ENCODE measurements around the gene BCDIN3D. TPM values are rescaled to one million over a fixed set of nuclear protein-coding genes. Genes with fewer than 3 reads are reported as not detected.

The BCDIN3D gene
- total RNA-seq, 4 donors from 2014 or later = 2.3 to 5.2 (median 3.1) TPM

DNA sequence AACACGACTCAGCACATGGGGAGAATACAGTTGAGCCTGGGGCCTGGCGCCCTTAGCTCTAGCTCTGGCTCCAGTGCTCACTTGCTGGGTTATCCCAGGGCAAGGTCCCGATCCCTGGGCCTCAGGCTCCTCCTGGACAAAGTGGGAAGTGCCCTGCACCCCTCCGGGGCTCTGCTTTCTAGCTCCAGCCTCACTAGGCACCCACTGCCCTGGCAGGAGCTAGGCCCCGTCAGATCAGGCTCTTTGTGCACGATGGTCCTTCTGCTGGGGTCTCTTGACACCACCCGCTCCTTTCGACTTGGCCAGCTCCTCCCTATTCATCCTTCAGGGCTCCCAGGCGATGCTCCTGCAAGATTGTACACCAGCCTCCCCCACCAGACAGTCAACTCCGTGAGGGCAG lies 38.1 kb downstream of the BCDIN3D start:
- H3K36me3 ChIP-seq = peaks cover 0 to 19% (median 0%) of the 10 kb centered on the region in 3 donors
- no peak overlapping the region for H3K27ac ChIP-seq
- no peak overlapping the region for H3K4me3 ChIP-seq
- TF ChIP-seq, protein P1, sequence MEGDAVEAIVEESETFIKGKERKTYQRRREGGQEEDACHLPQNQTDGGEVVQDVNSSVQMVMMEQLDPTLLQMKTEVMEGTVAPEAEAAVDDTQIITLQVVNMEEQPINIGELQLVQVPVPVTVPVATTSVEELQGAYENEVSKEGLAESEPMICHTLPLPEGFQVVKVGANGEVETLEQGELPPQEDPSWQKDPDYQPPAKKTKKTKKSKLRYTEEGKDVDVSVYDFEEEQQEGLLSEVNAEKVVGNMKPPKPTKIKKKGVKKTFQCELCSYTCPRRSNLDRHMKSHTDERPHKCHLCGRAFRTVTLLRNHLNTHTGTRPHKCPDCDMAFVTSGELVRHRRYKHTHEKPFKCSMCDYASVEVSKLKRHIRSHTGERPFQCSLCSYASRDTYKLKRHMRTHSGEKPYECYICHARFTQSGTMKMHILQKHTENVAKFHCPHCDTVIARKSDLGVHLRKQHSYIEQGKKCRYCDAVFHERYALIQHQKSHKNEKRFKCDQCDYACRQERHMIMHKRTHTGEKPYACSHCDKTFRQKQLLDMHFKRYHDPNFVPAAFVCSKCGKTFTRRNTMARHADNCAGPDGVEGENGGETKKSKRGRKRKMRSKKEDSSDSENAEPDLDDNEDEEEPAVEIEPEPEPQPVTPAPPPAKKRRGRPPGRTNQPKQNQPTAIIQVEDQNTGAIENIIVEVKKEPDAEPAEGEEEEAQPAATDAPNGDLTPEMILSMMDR (IDR thresholded peaks at IDR 0.05) = no peak
- TF ChIP-seq POLR2A (IDR thresholded peaks at IDR 0.05) = no peak
- peaks cover 0 to 10% (median 0%) of the 10 kb centered on the region in 4 donors for H3K4me1 ChIP-seq
- H3K9me3 ChIP-seq = no peaks in the 10 kb centered on the region
- no peak for DNase-seq
- no peaks in the 10 kb centered on the region for H3K27me3 ChIP-seq

DNA sequence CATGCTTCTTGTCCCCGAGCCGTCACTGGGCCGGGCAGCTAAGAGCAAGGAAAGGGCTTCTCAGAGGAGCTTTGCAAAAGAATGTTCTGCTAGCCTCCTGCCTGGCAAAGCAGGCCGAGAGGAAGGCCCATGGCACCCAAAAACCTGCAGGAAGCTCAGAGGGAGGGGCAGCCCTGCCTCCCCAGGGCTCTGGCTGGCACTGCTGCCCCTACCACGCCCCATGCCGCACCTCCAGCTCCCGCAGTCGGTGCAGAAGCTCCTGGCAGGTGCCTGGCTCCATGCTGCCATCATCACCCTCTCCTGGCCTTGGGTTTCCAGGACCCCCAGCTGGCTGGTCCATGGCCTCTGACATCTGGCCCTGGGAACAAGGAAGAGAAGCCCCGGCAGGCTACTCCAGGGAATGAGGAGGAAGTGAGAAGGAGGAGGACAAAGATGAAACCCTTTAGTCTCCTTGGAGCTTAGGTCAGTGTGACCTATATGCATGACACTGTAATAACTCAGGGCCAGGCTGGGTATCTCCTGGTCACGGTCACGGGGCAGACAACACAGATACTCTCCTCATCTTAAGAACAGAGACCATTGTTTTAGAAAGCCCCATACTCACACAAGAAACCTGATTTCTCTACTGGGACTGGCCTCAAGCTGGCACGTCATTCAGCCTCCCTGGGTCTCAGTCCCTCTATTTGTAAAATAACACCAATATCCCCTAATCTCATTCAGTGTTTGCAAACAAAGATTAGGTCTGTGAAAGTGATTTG lies 39.0 kb downstream of the BCDIN3D start:
- Histone ChIP-seq H3K4me1 (peaks cover 0 to under 1% (median 0%) of the 10 kb centered on the region in 4 donors), H3K36me3 (peaks cover 0 to 26% (median 0%) of the 10 kb centered on the region in 3 donors), H3K4me3 (no peak overlapping the region), H3K27me3 (no peaks in the 10 kb centered on the region), H3K9me3 (no peaks in the 10 kb centered on the region), H3K27ac (no peak overlapping the region)
- DNase-seq = no peak
- TF ChIP-seq, protein P1 (IDR thresholded peaks at IDR 0.05) = no peak
- no peak for TF ChIP-seq POLR2A (IDR thresholded peaks at IDR 0.05)

DNA sequence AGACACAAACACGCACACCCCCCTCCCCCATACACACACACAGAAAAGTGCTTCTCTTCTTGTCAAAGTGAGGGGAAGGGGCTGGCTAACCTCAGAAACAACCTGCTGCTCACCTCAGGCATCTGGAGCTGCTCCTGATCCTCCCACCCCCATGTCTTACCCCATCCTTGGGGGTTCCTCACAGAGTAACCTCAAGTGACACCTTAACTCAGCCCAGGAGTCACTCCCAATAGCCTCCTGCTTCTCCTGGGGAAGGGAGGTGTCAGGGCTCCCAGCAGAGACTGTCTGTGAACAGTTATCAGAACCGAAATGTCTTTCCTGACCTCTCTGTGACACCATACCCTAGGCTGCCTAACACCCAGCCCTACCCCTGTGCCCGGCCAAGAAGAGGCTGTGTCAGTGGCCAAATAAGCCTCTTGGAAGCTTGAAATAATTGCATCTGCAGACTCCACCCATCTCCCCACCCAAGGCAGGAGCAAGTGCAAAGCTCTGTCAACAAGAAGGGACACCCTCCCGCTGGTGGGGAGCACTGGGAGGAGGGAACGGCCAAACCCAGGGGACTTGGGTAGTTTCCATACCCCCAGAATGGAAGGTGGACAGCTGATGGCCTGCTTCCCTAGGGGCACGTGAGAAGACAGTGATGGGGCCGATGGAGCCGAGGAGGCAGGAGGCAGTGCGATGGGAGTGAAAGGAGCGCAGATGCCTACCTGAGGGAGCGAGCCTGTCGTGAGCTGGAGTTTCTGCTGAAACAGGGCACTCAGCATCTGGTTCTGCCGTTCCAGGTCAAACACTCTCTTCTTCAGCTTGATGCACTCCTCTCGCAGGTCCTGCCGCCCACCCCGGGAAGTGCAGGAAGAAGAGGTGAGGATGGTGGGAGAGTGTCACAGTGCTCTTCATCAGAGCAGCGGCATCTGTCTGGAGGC lies 41.5 kb downstream of the BCDIN3D start:
- Histone ChIP-seq H3K9me3 (no peaks in the 10 kb centered on the region), H3K4me1 (no peaks in the 10 kb centered on the region), H3K27me3 (no peaks in the 10 kb centered on the region), H3K36me3 (peaks cover 0 to 49% (median 0%) of the 10 kb centered on the region in 3 donors), H3K4me3 (no peak overlapping the region), H3K27ac (no peak overlapping the region)
- TF ChIP-seq, protein P1 (IDR thresholded peaks at IDR 0.05) = no peak
- TF ChIP-seq POLR2A (IDR thresholded peaks at IDR 0.05) = no peak
- DNase-seq = no peak

DNA sequence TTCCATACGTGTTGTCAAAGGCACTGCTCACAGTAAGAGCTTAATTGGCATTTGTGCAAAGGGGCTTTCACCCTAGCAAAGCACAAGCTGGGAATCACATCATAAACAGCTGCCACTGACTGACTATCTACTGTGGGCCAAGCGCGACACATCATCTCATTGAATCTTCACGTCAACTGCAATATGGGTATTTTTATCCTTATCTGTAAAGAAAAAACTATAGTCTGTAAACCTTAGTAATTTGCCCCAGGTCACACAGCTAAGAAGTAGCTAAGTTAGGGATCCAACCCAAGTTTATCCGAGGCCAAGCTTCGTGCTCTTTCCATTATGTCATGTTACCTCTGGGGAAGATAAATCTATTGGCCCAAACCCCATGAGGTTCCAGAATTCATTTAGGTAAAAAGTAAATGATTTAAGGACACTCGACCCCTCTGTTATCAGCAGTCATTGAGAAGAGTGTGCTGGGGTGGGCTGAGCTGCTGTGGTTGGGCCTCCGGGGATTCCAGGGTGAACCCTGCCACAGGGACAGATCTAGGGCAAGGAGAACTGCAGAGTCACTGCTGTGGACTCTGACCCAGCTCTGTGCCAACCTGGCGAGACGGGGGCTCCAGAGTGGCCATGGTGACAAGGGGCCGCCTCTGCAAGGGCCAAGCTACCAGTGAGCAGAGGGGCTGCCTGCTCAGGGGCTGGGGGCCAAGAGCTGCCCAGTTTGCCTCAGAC lies 42.3 kb downstream of the BCDIN3D start:
- H3K9me3 ChIP-seq = no peaks in the 10 kb centered on the region
- no peak for DNase-seq
- no peak overlapping the region for H3K27ac ChIP-seq
- no peaks in the 10 kb centered on the region for H3K4me1 ChIP-seq
- peaks cover 0 to 49% (median 0%) of the 10 kb centered on the region in 3 donors for H3K36me3 ChIP-seq
- TF ChIP-seq POLR2A (IDR thresholded peaks at IDR 0.05) = no peak
- TF ChIP-seq, protein P1 (IDR thresholded peaks at IDR 0.05) = no peak
- H3K4me3 ChIP-seq = no peak overlapping the region
- H3K27me3 ChIP-seq = no peaks in the 10 kb centered on the region

DNA sequence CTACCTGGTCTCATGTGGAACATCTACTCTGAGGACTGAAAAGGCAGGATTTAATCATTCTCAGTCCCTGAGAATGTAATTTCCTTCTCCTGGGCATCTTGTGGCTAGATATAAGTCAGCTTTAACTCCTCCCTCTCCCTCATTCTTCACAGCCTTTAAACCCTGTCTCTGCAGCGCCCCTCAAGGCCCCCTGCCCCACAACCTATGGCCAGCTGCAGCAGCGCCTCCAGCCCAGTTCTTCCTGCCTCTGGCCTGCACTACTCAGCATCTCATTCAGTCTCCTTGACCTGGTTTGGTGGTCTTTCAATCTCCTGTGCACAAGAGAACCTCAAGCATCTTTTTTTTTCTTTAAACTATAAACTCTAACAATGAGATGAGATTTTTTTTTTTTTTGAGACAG lies 44.0 kb downstream of the BCDIN3D start:
- H3K27me3 ChIP-seq = no peaks in the 10 kb centered on the region
- H3K27ac ChIP-seq = no peak overlapping the region
- no peak for TF ChIP-seq POLR2A (IDR thresholded peaks at IDR 0.05)
- TF ChIP-seq, protein P1 (IDR thresholded peaks at IDR 0.05) = no peak
- peaks cover 0 to 42% (median 0%) of the 10 kb centered on the region in 3 donors for H3K36me3 ChIP-seq
- no peak for DNase-seq
- H3K9me3 ChIP-seq = no peaks in the 10 kb centered on the region
- H3K4me3 ChIP-seq = no peak overlapping the region
- no peaks in the 10 kb centered on the region for H3K4me1 ChIP-seq

Measured in Peyer's patch (tissue), 4 donors.